GM21786 (cell line): ENCODE data around the gene RPL26.

Experiments used
- ATAC-seq: cut with Tn5 transposase; IDR thresholded peaks from one replicate; pipeline ENCODE4 v1.9.1; 2021; ENCODE audit not compliant: unreplicated experiment

Gene RPL26

GRCh38 chr17:8383143-8383822 lies at the start of gene RPL26:
TSS of gene RPL26 (minus strand) at chr17:8383193. CDS start at chr17:8382310, 883 bp downstream.
- ATAC-seq, result peak; percentile 82

GRCh38 chr17:8430966-8431365 lies 48.0 kb upstream of the RPL26 start:
- no peak for ATAC-seq

DNA sequence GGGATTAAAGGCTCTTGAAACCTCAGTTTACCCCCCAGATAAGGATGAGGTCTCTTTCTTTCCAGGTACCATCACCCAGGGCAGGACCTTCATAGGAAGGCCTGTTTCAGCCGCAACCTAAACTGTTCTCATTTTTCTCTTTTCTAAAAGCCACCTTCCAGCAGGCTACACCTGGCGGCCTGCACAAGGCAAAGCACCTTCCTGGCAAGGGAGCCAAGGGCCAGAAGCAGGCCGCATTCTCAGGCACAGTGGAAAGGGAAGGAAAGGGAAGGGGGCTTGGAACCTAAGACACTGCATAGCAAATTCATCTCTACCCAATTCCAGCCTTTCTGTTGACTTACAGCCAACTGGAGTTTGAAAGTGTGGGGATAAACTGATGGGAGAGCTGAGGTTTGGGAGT lies 43.8 kb upstream of the RPL26 start:
- ATAC-seq, result no peak

GRCh38 chr17:8426094-8426720 lies 43.2 kb upstream of the RPL26 start:
- ATAC-seq, result no peak

GRCh38 chr17:8421571-8421970 lies 38.6 kb upstream of the RPL26 start:
- no peak for ATAC-seq

GRCh38 chr17:8420041-8420934 lies 37.3 kb upstream of the RPL26 start:
- ATAC-seq, result no peak

DNA sequence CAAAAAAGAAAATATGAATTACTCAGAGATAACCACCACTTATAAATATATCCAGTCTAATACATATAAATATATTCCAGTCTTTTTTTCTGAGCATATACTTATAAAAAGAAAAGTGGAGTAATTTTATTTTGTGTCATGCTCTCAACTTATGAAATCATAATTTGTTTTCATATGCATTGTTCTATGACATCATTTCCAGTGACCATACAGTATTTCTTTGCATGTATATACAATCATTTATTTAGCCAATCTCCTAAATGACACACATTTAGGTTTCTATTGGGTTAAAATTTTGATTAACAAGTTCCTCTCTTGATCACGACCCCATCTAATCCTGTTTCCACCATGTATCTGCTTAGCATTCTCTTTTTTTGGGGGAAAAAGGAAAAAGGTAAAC lies 36.3 kb upstream of the RPL26 start:
- ATAC-seq, result no peak

DNA sequence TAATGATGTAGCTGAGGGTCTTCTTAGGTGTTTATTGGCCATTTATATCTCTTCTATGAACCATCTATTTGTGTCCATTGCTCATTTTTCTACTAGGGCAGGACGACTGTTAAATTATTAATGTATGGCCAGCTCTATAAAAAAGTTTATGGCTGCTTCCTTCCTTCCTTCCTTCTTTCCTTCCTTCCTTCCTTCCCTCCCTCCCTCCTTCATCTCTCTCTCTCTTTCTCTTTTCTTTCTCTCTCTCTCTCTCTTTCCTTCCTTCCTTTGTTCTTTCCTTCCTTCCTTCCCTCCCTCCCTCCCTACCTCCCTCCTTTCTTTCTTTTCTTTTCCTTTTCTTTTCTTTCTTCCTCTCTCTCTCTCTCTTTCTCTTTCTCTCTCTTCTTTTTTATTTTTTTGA lies 35.5 kb upstream of the RPL26 start:
- ATAC-seq, result no peak

DNA sequence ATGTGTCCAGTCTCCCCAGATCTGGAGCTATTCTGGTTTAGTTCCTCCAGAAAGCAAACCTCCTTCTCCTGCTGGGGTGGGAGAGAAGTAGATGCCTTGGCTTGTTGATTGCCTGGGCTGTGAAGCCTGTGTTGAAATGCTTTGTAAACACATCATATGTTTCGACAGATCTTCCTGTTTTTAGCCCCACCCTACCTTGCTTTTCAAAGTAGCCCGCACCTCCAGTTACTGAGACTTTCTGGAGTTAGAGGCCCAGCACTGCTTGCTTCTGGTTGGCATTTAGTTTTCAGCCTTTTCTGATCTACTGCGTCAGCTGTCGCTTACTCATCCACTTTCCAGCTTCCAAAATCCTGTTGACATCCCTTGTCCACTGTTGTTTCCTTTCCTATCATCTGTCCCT lies 34.8 kb upstream of the RPL26 start:
- no peak for ATAC-seq

DNA sequence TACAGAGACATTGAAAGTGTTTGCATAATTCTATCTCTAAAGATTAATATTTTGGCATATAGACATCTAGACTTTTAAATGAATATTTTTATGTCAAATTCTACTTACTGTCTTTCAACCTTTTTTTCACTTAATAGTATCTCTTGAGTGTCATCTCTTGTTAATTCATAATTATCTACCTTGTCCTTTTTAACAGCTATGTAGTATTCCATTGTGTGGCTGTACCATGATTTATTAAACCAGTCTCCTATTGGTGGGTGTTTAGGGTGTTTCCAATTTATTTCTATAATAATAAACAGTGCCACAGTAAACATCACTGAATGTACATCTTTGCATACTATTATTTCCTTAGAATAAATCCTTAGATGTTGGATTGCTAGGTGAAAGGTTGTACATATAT lies 30.9 kb upstream of the RPL26 start:
- no peak for ATAC-seq

DNA sequence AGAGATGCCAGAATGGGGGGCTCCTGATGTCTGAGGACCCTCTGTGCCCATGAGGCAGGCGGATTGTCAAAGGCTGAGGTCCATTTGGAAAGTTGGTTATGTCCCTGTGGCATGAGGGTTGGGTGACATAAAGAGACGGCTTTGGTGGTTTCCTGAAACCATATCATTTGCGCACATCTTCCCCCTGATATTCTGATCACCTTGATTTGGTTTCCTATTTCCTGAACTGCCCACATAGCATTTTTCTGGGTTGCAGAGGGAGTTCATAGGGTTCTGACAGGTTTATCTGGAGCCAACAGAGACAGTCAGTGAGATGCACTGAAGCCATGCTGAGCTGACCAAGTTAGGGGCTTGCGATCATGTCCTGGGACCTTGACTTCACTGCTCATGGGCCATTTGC lies 30.3 kb upstream of the RPL26 start:
- no peak for ATAC-seq

DNA sequence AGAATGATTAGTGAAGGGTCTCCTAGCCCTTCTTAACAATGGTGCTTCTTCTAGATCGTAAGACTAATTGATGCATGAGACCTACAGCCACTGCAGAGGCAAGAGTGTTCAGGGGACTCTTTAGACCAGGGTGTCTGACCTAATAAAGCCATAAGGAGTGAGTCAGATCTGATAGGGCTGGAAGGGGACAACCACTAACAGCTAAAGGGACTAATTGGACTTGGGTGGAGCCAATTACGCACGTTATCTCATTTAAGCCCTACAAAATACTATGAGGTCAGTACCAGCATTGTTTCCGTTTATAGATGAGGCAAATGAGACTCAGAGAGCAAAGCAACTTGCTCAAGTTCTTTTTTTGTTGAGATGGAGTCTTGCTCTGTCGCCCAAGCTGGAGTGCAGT lies 29.1 kb upstream of the RPL26 start:
- ATAC-seq, result no peak

DNA sequence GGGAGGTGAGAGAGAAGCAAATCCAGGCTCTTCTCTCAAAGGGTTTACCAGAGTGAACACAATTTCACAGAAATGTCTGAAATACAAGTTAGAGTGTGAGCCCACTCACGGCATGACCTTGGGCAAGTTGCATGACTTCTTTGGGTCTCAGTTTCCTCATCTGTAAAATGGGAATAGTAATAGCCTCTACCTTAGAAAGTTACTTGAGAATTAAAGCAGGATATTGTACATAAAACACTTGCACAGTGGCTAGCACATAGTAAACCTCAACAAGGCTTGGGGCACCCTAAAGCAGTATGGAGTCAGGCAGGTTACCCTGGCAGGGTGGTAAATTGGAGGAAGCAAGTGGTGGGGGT lies 27.9 kb upstream of the RPL26 start:
- ATAC-seq, result no peak

GRCh38 chr17:8409966-8410882 lies 27.2 kb upstream of the RPL26 start:
- ATAC-seq, result no peak

DNA sequence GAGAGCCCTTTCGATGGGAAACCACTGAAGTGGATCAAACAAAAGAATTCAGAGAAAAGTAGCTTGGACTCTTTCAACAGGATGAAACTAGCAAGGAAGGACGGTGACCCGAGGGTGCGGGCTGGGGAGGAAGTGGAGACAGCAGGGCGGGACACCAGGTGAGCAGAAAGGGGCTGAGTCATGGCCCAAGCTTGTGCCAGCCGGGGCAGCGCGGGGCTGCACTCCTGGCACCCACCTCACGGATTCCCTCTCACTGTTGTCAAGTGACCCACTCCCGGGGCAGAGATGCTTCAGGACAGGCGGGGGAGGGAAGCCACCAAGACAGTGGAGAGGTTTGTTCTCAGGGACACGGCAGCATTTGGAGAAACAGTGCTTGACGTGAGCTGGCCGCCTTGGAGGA lies 25.4 kb upstream of the RPL26 start:
- ATAC-seq, result no peak

GRCh38 chr17:8406174-8406573 lies 23.2 kb upstream of the RPL26 start:
- no peak for ATAC-seq

GRCh38 chr17:8405499-8406016 lies 22.6 kb upstream of the RPL26 start:
- ATAC-seq, result no peak

GRCh38 chr17:8402921-8403536 lies 20.0 kb upstream of the RPL26 start:
- ATAC-seq, result no peak

DNA sequence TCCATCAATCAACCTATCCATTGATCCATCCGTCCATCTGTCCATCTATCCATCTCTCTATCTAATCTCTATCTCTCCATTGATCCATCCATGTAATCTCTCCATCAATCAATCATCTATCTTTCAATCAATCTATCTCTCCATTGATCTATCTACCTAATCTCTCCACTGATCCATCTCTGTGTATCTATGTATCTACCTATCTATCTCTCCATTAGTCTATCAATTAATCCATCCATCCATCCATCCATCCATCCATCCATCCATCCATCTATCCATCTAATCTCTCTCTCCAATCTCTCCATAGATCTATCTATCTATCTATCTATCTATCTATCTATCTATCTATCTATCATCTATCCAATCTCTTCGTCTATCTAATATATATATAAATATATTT lies 18.1 kb upstream of the RPL26 start:
- no peak for ATAC-seq

DNA sequence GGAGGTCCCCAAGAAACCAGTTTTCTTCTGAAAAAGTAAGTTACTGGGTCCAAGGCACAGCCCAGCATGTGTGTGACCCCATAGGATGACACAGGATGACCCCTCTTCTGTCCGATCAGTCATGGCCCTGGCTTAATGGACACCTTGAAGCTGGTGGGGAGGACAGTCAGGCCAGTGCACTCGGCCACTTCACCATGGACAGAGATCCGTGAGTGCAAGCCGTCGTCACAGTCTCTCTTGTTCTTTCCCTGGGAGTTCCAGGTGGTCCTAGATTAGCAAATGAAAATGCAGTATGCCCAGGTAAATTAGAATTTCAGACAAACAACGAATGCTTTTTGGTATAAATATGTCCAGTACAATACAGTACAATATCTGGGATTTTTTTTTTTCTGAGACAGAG lies 16.0 kb upstream of the RPL26 start:
- no peak for ATAC-seq
